ENCODE results near the gene MIER2.

MIER2 gene

GRCh38 chr19:306151-306900, 38.3 kb downstream of the MIER2 start:
- Histone ChIP-seq H3K36me3 (ENCODE audit: insufficient read depth, low read length) (peaks cover 4% of the 10 kb centered on the region; the same call in 1 of the 2 replicates), H3K27me3 (ENCODE audit: insufficient read depth, low read length) (no peaks in the 10 kb centered on the region), H3K27ac (ENCODE audit: low read depth, low read length) (no peak overlapping the region)

GRCh38 chr19:305240-306150, 39.1 kb downstream of the MIER2 start:
- peaks cover 4% of the 10 kb centered on the region; the same call in 1 of the 2 replicates for H3K36me3 ChIP-seq (ENCODE audit: insufficient read depth, low read length)
- H3K4me1 ChIP-seq (ENCODE audit: control insufficient read depth, insufficient read depth, low read length, unreplicated experiment): no peaks in the 10 kb centered on the region
- no peaks in the 10 kb centered on the region for H3K79me2 ChIP-seq (ENCODE audit: control insufficient read depth, insufficient read depth, low read length, unreplicated experiment)
- H3K4me3 ChIP-seq (ENCODE audit: low read depth, low read length): no peak overlapping the region
- no peak overlapping the region for H2AFZ ChIP-seq (ENCODE audit: low read length, unreplicated experiment)
- H3K27me3 ChIP-seq (ENCODE audit: insufficient read depth, low read length): no peaks in the 10 kb centered on the region
- no peak overlapping the region for H3K27ac ChIP-seq (ENCODE audit: low read depth, low read length)

More at GRCh38 chr19:306151-306900, 38.3 kb downstream of the MIER2 start:
- no peaks in the 10 kb centered on the region for H3K4me1 ChIP-seq (ENCODE audit: control insufficient read depth, insufficient read depth, low read length, unreplicated experiment)
- no peaks in the 10 kb centered on the region for H3K79me2 ChIP-seq (ENCODE audit: control insufficient read depth, insufficient read depth, low read length, unreplicated experiment)
- H2AFZ ChIP-seq (ENCODE audit: low read length, unreplicated experiment): no peak overlapping the region
- H3K4me3 ChIP-seq (ENCODE audit: low read depth, low read length): no peak overlapping the region

GRCh38 chr19:296476-297225, 47.9 kb downstream of the MIER2 start:
- Histone ChIP-seq H3K79me2 (ENCODE audit: control insufficient read depth, insufficient read depth, low read length, unreplicated experiment) (no peaks in the 10 kb centered on the region), H3K36me3 (ENCODE audit: insufficient read depth, low read length) (no peaks in the 10 kb centered on the region), H3K27ac (ENCODE audit: low read depth, low read length) (no peak overlapping the region), H3K27me3 (ENCODE audit: insufficient read depth, low read length) (no peaks in the 10 kb centered on the region), H3K4me3 (ENCODE audit: low read depth, low read length) (no peak overlapping the region), H2AFZ (ENCODE audit: low read length, unreplicated experiment) (no peak overlapping the region), H3K4me1 (ENCODE audit: control insufficient read depth, insufficient read depth, low read length, unreplicated experiment) (peaks cover 3% of the 10 kb centered on the region)

- H3K79me2 ChIP-seq (ENCODE audit: control insufficient read depth, insufficient read depth, low read length, unreplicated experiment): no peaks in the 10 kb centered on the region
- H3K4me3 ChIP-seq (ENCODE audit: low read depth, low read length): no peak overlapping the region
- peaks cover 3% of the 10 kb centered on the region for H3K4me1 ChIP-seq (ENCODE audit: control insufficient read depth, insufficient read depth, low read length, unreplicated experiment)
- no peaks in the 10 kb centered on the region for H3K36me3 ChIP-seq (ENCODE audit: insufficient read depth, low read length)
- H3K27ac ChIP-seq (ENCODE audit: low read depth, low read length): no peak overlapping the region
- H3K27me3 ChIP-seq (ENCODE audit: insufficient read depth, low read length): no peaks in the 10 kb centered on the region
- H2AFZ ChIP-seq (ENCODE audit: low read length, unreplicated experiment): no peak overlapping the region
Observed at GRCh38 chr19:295687-296370, 48.8 kb downstream of the MIER2 start.

GRCh38 chr19:294946-295686, 49.5 kb downstream of the MIER2 start:
- Histone ChIP-seq H3K79me2 (ENCODE audit: control insufficient read depth, insufficient read depth, low read length, unreplicated experiment) (no peaks in the 10 kb centered on the region), H3K27ac (ENCODE audit: low read depth, low read length) (no peak overlapping the region), H3K36me3 (ENCODE audit: insufficient read depth, low read length) (no peaks in the 10 kb centered on the region), H3K4me1 (ENCODE audit: control insufficient read depth, insufficient read depth, low read length, unreplicated experiment) (peaks cover 8% of the 10 kb centered on the region), H2AFZ (ENCODE audit: low read length, unreplicated experiment) (no peak overlapping the region), H3K4me3 (ENCODE audit: low read depth, low read length) (no peak overlapping the region; the same call in 1 of the 2 replicates), H3K27me3 (ENCODE audit: insufficient read depth, low read length) (no peaks in the 10 kb centered on the region)

- no peak overlapping the region; the same call in 1 of the 2 replicates for H3K4me3 ChIP-seq (ENCODE audit: low read depth, low read length)
- no peaks in the 10 kb centered on the region for H3K79me2 ChIP-seq (ENCODE audit: control insufficient read depth, insufficient read depth, low read length, unreplicated experiment)
- no peaks in the 10 kb centered on the region for H3K36me3 ChIP-seq (ENCODE audit: insufficient read depth, low read length)
- no peak overlapping the region for H3K27ac ChIP-seq (ENCODE audit: low read depth, low read length)
- no peaks in the 10 kb centered on the region for H3K27me3 ChIP-seq (ENCODE audit: insufficient read depth, low read length)
- H3K4me1 ChIP-seq (ENCODE audit: control insufficient read depth, insufficient read depth, low read length, unreplicated experiment): peaks cover 8% of the 10 kb centered on the region
- H2AFZ ChIP-seq (ENCODE audit: low read length, unreplicated experiment): no peak overlapping the region
Observed at GRCh38 chr19:294341-294945, 50.2 kb downstream of the MIER2 start.

- Histone ChIP-seq H3K79me2 (ENCODE audit: control insufficient read depth, insufficient read depth, low read length, unreplicated experiment) (no peaks in the 10 kb centered on the region), H3K27ac (ENCODE audit: low read depth, low read length) (no peak overlapping the region), H3K27me3 (ENCODE audit: insufficient read depth, low read length) (no peaks in the 10 kb centered on the region), H3K36me3 (ENCODE audit: insufficient read depth, low read length) (no peaks in the 10 kb centered on the region), H3K4me1 (ENCODE audit: control insufficient read depth, insufficient read depth, low read length, unreplicated experiment) (peaks cover 8% of the 10 kb centered on the region), H3K4me3 (ENCODE audit: low read depth, low read length) (no peak overlapping the region), H2AFZ (ENCODE audit: low read length, unreplicated experiment) (no peak overlapping the region)
Observed at GRCh38 chr19:293436-294110, 51.0 kb downstream of the MIER2 start.

- Histone ChIP-seq H3K36me3 (ENCODE audit: insufficient read depth, low read length) (no peaks in the 10 kb centered on the region), H3K27ac (ENCODE audit: low read depth, low read length) (no peak overlapping the region), H3K4me3 (ENCODE audit: low read depth, low read length) (no peak overlapping the region), H3K27me3 (ENCODE audit: insufficient read depth, low read length) (no peaks in the 10 kb centered on the region), H3K79me2 (ENCODE audit: control insufficient read depth, insufficient read depth, low read length, unreplicated experiment) (no peaks in the 10 kb centered on the region), H3K4me1 (ENCODE audit: control insufficient read depth, insufficient read depth, low read length, unreplicated experiment) (peaks cover 8% of the 10 kb centered on the region), H2AFZ (ENCODE audit: low read length, unreplicated experiment) (no peak overlapping the region)
Observed at GRCh38 chr19:292951-293350, 51.6 kb downstream of the MIER2 start.

- H3K79me2 ChIP-seq (ENCODE audit: control insufficient read depth, insufficient read depth, low read length, unreplicated experiment): no peaks in the 10 kb centered on the region
- no peak overlapping the region for H2AFZ ChIP-seq (ENCODE audit: low read length, unreplicated experiment)
- no peaks in the 10 kb centered on the region for H3K27me3 ChIP-seq (ENCODE audit: insufficient read depth, low read length)
- H3K27ac ChIP-seq (ENCODE audit: low read depth, low read length): no peak overlapping the region
- no peaks in the 10 kb centered on the region for H3K36me3 ChIP-seq (ENCODE audit: insufficient read depth, low read length)
- peaks cover 8% of the 10 kb centered on the region for H3K4me1 ChIP-seq (ENCODE audit: control insufficient read depth, insufficient read depth, low read length, unreplicated experiment)
- H3K4me3 ChIP-seq (ENCODE audit: low read depth, low read length): no peak overlapping the region
Observed at GRCh38 chr19:292281-292884, 52.2 kb downstream of the MIER2 start.

Measured in ACC112 (cell line).